Neural cell (in vitro differentiated cells): Measurements from ENCODE around the gene CHURC1. TPM values are rescaled to one million over a fixed set of nuclear protein-coding genes. Genes with fewer than 3 reads are reported as not detected.

ENCODE experiments used
- H2AFZ ChIP-seq: fragments of 200-600, 300-800 bp; sonication (generic), shearing (Covaris generic); 2 replicates; pipeline ENCODE4 v1.6.0; 2014; ENCODE audit warnings: low read depth, mild to moderate bottlenecking, antibody characterized with exemption, low read length, moderate library complexity
- H3F3A ChIP-seq: fragments of 200-600 bp; shearing (Covaris generic); 2 replicates; pipeline ENCODE4 v1.6.1; 2016; ENCODE audit warnings: mild to moderate bottlenecking, moderate library complexity, mixed read lengths, antibody characterized with exemption, low read length; ENCODE audit not compliant: insufficient read depth, poor library complexity, severe bottlenecking
- H3K27ac ChIP-seq: fragments of 200-600, 300-800 bp; sonication (generic), shearing (Covaris generic); 2 replicates; pipeline ENCODE4 v1.5.1; 2014; ENCODE audit warnings: mild to moderate bottlenecking, low read length, moderate library complexity
- H3K27me3 ChIP-seq: fragments of 300-800, 200-600 bp; sonication (generic), shearing (Covaris generic); 2 replicates; pipeline ENCODE4 v1.6.0; 2014; ENCODE audit warnings: mild to moderate bottlenecking, low read depth, low read length, moderate library complexity; ENCODE audit not compliant: insufficient read depth
- H3K36me3 ChIP-seq: fragments of 300-800, 200-600 bp; sonication (generic), shearing (Covaris generic); 2 replicates; pipeline ENCODE4 v1.5.1; 2014; ENCODE audit warnings: mild to moderate bottlenecking, antibody characterized with exemption, low read length, moderate library complexity; ENCODE audit not compliant: insufficient read depth
- H3K4me2 ChIP-seq: fragments of 300-800, 200-600 bp; sonication (generic), shearing (Covaris generic); 2 replicates; pipeline ENCODE4 v1.6.0; 2014; ENCODE audit warnings: mild to moderate bottlenecking, low read length
- H3K4me3 ChIP-seq: fragments of 300-800, 200-600 bp; sonication (generic), shearing (Covaris generic); 2 replicates; pipeline ENCODE4 v1.5.1; 2014; ENCODE audit warnings: mild to moderate bottlenecking, low read length, moderate library complexity
- H3K79me2 ChIP-seq: fragments of 200-600 bp; shearing (Covaris generic); replicated peaks from 2 replicates; pipeline ENCODE4 v1.6.0; 2014; ENCODE audit warnings: mild to moderate bottlenecking, low read length, moderate library complexity; ENCODE audit not compliant: insufficient read depth
- H3K9ac ChIP-seq: fragments of 300-800, 200-600 bp; sonication (generic), shearing (Covaris generic); 2 replicates; pipeline ENCODE4 v1.6.1; 2016; ENCODE audit warnings: mild to moderate bottlenecking, low read length, mixed read lengths
- H3K9me2 ChIP-seq: fragments of 200-600 bp; shearing (Covaris generic); 2 replicates; pipeline ENCODE4 v1.6.1; 2016; ENCODE audit warnings: mild to moderate bottlenecking, low read length, mixed read lengths; ENCODE audit not compliant: insufficient read depth
- H3K9me3 ChIP-seq: fragments of 200-600, 300-800 bp; sonication (generic), shearing (Covaris generic); 2 replicates; pipeline ENCODE4 v1.6.1; 2016; ENCODE audit warnings: mild to moderate bottlenecking, mixed run types, low read length, moderate library complexity, mixed read lengths
- H4K20me1 ChIP-seq: fragments of 200-600 bp; shearing (Covaris generic); 2 replicates; pipeline ENCODE4 v1.6.1; 2016; ENCODE audit warnings: mild to moderate bottlenecking, mixed run types; ENCODE audit not compliant: insufficient read depth
- EP300 ChIP-seq: fragments of 450-650 bp; conservative IDR thresholded peaks from 2 replicates; pipeline ENCODE4 v1.6.1; 2014; ENCODE audit warnings: antibody characterized with exemption, mild to moderate bottlenecking, moderate library complexity; ENCODE audit not compliant: poor library complexity, severe bottlenecking
- EZH2 ChIP-seq: fragments of 200-600, 300-800 bp; shearing (Covaris generic), sonication (generic); IDR thresholded peaks from 2 replicates; pipeline ENCODE4 v1.6.1; 2014; ENCODE audit warnings: antibody characterized with exemption, low read length, borderline replicate concordance, mild to moderate bottlenecking; ENCODE audit not compliant: insufficient read depth, poor library complexity, severe bottlenecking
- MXI1 ChIP-seq: fragments of 450-650 bp; conservative IDR thresholded peaks from 2 replicates; pipeline ENCODE4 v1.6.1; 2014; ENCODE audit warnings: antibody characterized with exemption, mild to moderate bottlenecking; ENCODE audit not compliant: poor library complexity, severe bottlenecking
- POLR2AphosphoS5 ChIP-seq: IDR thresholded peaks from 2 replicates; pipeline ENCODE4 v1.6.1; 2012
- RAD21 ChIP-seq: fragments of 450-650 bp; conservative IDR thresholded peaks from 2 replicates; pipeline ENCODE4 v1.6.1; 2014; ENCODE audit warnings: antibody characterized with exemption, mild to moderate bottlenecking, moderate library complexity
- REST ChIP-seq: IDR thresholded peaks from 2 replicates; pipeline ENCODE4 v1.6.1; 2012; ENCODE audit warnings: borderline replicate concordance
- SMC3 ChIP-seq: fragments of 450-650 bp; conservative IDR thresholded peaks from 2 replicates; pipeline ENCODE4 v1.6.1; 2014; ENCODE audit warnings: antibody characterized with exemption, mild to moderate bottlenecking, moderate library complexity; ENCODE audit not compliant: poor library complexity
- TAF1 ChIP-seq: IDR thresholded peaks from 2 replicates; pipeline ENCODE4 v1.6.1; 2012; ENCODE audit warnings: low read depth
- polyA plus RNA-seq: library from polyadenylated mRNA; depleted of rRNA; stranded (reverse); fragments of >200 nt; gene quantifications from 2 replicates; pipeline ENCODE4 v1.2.3, GENCODE V29; 2014
- TF ChIP-seq, protein P1 (sequence below): fragments of 450-650 bp; IDR thresholded peaks from 2 replicates; pipeline ENCODE4 v1.5.1; 2014; ENCODE audit warnings: antibody characterized with exemption, mild to moderate bottlenecking, moderate library complexity; ENCODE audit not compliant: poor library complexity, severe bottlenecking

CHURC1 gene
- polyA plus RNA-seq, 1 donor from 2014 or later = 69.5 TPM

DNA sequence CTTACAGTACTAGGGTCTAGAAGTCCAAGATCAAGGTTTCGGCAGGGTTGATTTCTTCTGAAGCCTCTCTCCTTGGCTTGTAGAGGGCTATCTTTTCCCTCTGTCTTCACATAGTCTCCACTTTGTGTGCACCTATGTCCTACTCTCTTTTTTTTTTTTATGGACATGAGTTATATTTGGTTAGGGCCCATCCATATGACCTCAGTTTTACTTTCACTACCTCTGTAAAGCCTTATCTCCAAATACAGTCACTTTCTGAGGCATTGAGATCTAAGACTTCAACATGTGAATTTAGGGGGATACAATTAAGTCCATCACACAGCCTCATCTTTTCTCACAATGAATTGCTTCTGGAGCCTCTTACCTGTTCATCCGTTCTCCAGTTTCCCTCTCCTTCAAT is 28.7 kb upstream of the CHURC1 start:
- Histone ChIP-seq H3K9me3 (no peaks in the 10 kb centered on the region), H3K4me2 (no peak overlapping the region), H4K20me1 (no peaks in the 10 kb centered on the region), H3K27me3 (peaks cover 34% of the 10 kb centered on the region), H3K9me2 (no peaks in the 10 kb centered on the region), H3K36me3 (no peaks in the 10 kb centered on the region), H3K9ac (no peak overlapping the region), H3K4me3 (no peak overlapping the region), H3K27ac (no peak overlapping the region), H2AFZ (no peak overlapping the region), H3K79me2 (no peaks in the 10 kb centered on the region), H3F3A (no peaks in the 10 kb centered on the region)
- TF ChIP-seq SMC3 (no peak), TAF1 (no peak), RAD21 (no peak), REST (no peak), MXI1 (no peak), POLR2AphosphoS5 (no peak), EZH2 (no peak)
- TF ChIP-seq, protein P1, sequence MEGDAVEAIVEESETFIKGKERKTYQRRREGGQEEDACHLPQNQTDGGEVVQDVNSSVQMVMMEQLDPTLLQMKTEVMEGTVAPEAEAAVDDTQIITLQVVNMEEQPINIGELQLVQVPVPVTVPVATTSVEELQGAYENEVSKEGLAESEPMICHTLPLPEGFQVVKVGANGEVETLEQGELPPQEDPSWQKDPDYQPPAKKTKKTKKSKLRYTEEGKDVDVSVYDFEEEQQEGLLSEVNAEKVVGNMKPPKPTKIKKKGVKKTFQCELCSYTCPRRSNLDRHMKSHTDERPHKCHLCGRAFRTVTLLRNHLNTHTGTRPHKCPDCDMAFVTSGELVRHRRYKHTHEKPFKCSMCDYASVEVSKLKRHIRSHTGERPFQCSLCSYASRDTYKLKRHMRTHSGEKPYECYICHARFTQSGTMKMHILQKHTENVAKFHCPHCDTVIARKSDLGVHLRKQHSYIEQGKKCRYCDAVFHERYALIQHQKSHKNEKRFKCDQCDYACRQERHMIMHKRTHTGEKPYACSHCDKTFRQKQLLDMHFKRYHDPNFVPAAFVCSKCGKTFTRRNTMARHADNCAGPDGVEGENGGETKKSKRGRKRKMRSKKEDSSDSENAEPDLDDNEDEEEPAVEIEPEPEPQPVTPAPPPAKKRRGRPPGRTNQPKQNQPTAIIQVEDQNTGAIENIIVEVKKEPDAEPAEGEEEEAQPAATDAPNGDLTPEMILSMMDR = no peak

DNA sequence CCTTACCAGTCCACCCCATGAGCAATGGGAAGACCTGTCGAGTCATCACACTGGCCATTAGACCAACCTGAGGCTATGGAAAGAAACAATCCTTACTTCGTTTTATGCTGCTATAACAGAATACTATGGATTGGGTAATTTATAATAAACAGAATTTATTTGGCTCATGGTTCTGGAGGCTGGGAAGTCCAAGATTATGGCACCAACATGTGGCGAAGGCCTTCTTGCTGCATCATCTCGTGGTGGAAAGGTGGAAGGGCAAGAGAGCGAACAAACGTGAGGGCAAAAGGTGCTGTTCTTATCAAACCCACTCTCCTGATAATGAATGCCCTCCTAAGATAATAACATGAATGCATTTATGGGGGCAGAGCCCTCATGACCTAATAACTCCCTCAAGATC is 24.9 kb upstream of the CHURC1 start:
- H3K9me3 ChIP-seq = no peaks in the 10 kb centered on the region
- no peaks in the 10 kb centered on the region for H3K9me2 ChIP-seq
- no peak overlapping the region for H2AFZ ChIP-seq
- no peak overlapping the region for H3K4me2 ChIP-seq
- no peaks in the 10 kb centered on the region for H3K79me2 ChIP-seq
- H3K4me3 ChIP-seq = no peak overlapping the region
- TF ChIP-seq TAF1 (no peak), EZH2 (no peak), REST (no peak), SMC3 (no peak), MXI1 (no peak), RAD21 (no peak), POLR2AphosphoS5 (no peak), EP300 (no peak)
- TF ChIP-seq, protein P1 = no peak
- no peaks in the 10 kb centered on the region for H3K36me3 ChIP-seq
- H3F3A ChIP-seq = no peaks in the 10 kb centered on the region
- no peak overlapping the region for H3K9ac ChIP-seq
- H4K20me1 ChIP-seq = no peaks in the 10 kb centered on the region
- no peaks in the 10 kb centered on the region for H3K27me3 ChIP-seq
- H3K27ac ChIP-seq = no peak overlapping the region
